ENCODE results near the gene SLC17A9. TPM values are rescaled to one million over a fixed set of nuclear protein-coding genes. Genes with fewer than 3 reads are reported as not detected.

SLC17A9 gene
- total RNA-seq, 1 donor from 2014 or later: 1.2 TPM

GRCh38 chr20:62951896-62952372 lies 575 bp upstream of the SLC17A9 start:
- Mint-ChIP-seq H3K9me3 (ENCODE audit: low read depth) (peaks cover 4% of the 10 kb centered on the region), H3K4me3 (ENCODE audit: unreplicated experiment) (no peak overlapping the region), H3K27me3 (ENCODE audit: low read depth) (no peaks in the 10 kb centered on the region), H3K4me1 (ENCODE audit: low read depth) (peaks cover 8% of the 10 kb centered on the region), H3K36me3 (ENCODE audit: low read depth) (peaks cover 19% of the 10 kb centered on the region), H3K27ac (ENCODE audit: unreplicated experiment) (no peak overlapping the region)
- TF ChIP-seq, protein P1, sequence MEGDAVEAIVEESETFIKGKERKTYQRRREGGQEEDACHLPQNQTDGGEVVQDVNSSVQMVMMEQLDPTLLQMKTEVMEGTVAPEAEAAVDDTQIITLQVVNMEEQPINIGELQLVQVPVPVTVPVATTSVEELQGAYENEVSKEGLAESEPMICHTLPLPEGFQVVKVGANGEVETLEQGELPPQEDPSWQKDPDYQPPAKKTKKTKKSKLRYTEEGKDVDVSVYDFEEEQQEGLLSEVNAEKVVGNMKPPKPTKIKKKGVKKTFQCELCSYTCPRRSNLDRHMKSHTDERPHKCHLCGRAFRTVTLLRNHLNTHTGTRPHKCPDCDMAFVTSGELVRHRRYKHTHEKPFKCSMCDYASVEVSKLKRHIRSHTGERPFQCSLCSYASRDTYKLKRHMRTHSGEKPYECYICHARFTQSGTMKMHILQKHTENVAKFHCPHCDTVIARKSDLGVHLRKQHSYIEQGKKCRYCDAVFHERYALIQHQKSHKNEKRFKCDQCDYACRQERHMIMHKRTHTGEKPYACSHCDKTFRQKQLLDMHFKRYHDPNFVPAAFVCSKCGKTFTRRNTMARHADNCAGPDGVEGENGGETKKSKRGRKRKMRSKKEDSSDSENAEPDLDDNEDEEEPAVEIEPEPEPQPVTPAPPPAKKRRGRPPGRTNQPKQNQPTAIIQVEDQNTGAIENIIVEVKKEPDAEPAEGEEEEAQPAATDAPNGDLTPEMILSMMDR (IDR thresholded peaks at IDR 0.05): no peak
- DNase-seq (ENCODE audit: low spot score): no peak

DNA sequence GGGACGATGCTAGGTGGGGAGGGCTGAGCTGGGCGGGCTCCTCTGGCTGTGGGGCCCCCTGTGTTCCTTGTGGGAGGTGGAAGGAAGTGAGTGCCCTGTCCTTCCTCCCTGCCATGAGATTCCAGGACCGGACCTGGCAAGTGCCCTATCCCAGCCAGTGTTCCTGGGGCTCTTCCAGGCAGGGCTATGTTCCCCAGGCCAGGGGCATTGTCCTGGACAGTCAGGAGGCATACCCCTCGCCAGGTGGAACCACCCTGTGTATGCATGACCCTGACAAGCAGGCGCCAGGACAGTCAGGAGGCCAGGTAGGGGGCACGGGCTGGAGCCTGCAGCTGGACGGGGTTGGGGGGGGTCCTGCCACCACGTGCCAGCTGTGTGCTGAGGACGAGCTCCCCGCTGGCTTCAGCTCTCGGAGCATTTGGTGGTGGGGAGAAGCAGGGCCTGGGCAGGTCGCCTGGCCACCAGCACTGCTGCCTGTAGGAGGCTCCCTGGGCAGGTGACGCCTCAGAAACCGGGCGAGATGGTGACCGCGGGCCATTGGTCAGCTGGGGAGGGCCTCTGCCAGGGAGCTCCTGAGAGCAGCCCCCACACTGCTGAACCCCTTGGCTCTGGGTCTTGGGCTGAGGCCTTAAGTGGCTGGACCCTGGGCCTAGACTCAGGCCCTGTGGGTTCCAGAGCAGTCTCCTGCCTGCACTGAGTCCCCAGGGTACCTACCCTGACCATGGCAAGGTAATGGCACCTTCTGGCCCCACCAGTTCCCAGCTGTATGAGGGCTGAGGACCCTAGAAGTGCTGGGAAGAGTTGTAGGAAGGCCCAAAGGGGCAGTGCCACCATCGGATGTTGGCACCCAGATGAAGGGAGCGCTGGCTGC lies 694 bp downstream of the SLC17A9 start:
- DNase-seq (ENCODE audit: low spot score): no peak
- Mint-ChIP-seq H3K36me3 (ENCODE audit: low read depth) (peaks cover 13% of the 10 kb centered on the region), H3K27me3 (ENCODE audit: low read depth) (no peaks in the 10 kb centered on the region), H3K4me1 (ENCODE audit: low read depth) (peaks cover 8% of the 10 kb centered on the region), H3K27ac (ENCODE audit: unreplicated experiment) (no peak overlapping the region), H3K9me3 (ENCODE audit: low read depth) (peaks cover 4% of the 10 kb centered on the region), H3K4me3 (ENCODE audit: unreplicated experiment) (no peak overlapping the region)
- TF ChIP-seq, protein P1 (IDR thresholded peaks at IDR 0.05): no peak

- H3K27me3 Mint-ChIP-seq (ENCODE audit: low read depth): no peaks in the 10 kb centered on the region
- peaks cover 8% of the 10 kb centered on the region for H3K4me1 Mint-ChIP-seq (ENCODE audit: low read depth)
- H3K36me3 Mint-ChIP-seq (ENCODE audit: low read depth): peaks cover 9% of the 10 kb centered on the region
- no peak overlapping the region for H3K27ac Mint-ChIP-seq (ENCODE audit: unreplicated experiment)
- peak overlapping the region; percentile 25 for H3K4me3 Mint-ChIP-seq (ENCODE audit: unreplicated experiment)
- TF ChIP-seq, protein P1 (IDR thresholded peaks at IDR 0.05): no peak
- DNase-seq (ENCODE audit: low spot score): no peak
- H3K9me3 Mint-ChIP-seq (ENCODE audit: low read depth): peaks cover under 1% of the 10 kb centered on the region
These were observed 1.6 kb downstream of the SLC17A9 start for GRCh38 chr20:62953839-62954703.

- TF ChIP-seq, protein P1 (IDR thresholded peaks at IDR 0.05): no peak
- H3K27ac Mint-ChIP-seq (ENCODE audit: unreplicated experiment): no peak overlapping the region
- H3K9me3 Mint-ChIP-seq (ENCODE audit: low read depth): no peaks in the 10 kb centered on the region
- no peaks in the 10 kb centered on the region for H3K36me3 Mint-ChIP-seq (ENCODE audit: low read depth)
- H3K4me3 Mint-ChIP-seq (ENCODE audit: unreplicated experiment): no peak overlapping the region
- DNase-seq (ENCODE audit: low spot score): no peak
- no peaks in the 10 kb centered on the region for H3K27me3 Mint-ChIP-seq (ENCODE audit: low read depth)
- peaks cover 8% of the 10 kb centered on the region for H3K4me1 Mint-ChIP-seq (ENCODE audit: low read depth)
These were observed 3.2 kb downstream of the SLC17A9 start for GRCh38 chr20:62955519-62956386.
